DOHH2 (cell line): ENCODE data around the gene GLRX2.

Experiments
- H3F3A ChIP-seq: fragments of 200-600 bp; sonication (generic), shearing (Covaris generic); 2 replicates; pipeline ENCODE4 v1.6.0; 2016; ENCODE audit warnings: antibody characterized with exemption, mild to moderate bottlenecking; ENCODE audit not compliant: control insufficient read depth, insufficient read depth
- H3K27ac ChIP-seq: fragments of 200-600 bp; sonication (generic); 2 replicates; pipeline ENCODE4 v1.5.1; 2014; ENCODE audit warnings: low read depth, mild to moderate bottlenecking, low read length, moderate library complexity
- H3K27me3 ChIP-seq: fragments of 200-600 bp; sonication (generic); 2 replicates; pipeline ENCODE4 v1.6.1; 2014; ENCODE audit warnings: mild to moderate bottlenecking, low read length, mixed read lengths; ENCODE audit not compliant: control insufficient read depth
- H3K36me3 ChIP-seq: fragments of 200-600 bp; sonication (generic); 2 replicates; pipeline ENCODE4 v1.6.1; 2014; ENCODE audit warnings: mild to moderate bottlenecking, low read length, moderate library complexity, mixed read lengths; ENCODE audit not compliant: control insufficient read depth
- H3K4me1 ChIP-seq: fragments of 200-600 bp; sonication (generic); 2 replicates; pipeline ENCODE4 v1.6.1; 2014; ENCODE audit warnings: mild to moderate bottlenecking, low read length, mixed read lengths; ENCODE audit not compliant: control insufficient read depth
- H3K4me2 ChIP-seq: fragments of 200-600 bp; sonication (generic); 2 replicates; pipeline ENCODE4 v1.6.0; 2014; ENCODE audit warnings: mild to moderate bottlenecking, low read length, moderate library complexity
- H3K4me3 ChIP-seq: fragments of 200-600 bp; sonication (generic); 2 replicates; pipeline ENCODE4 v1.5.1; 2014; ENCODE audit warnings: mild to moderate bottlenecking, low read length, mixed read lengths
- H3K79me2 ChIP-seq: fragments of 200-600 bp; sonication (generic); 2 replicates; pipeline ENCODE4 v1.6.1; 2014; ENCODE audit warnings: mild to moderate bottlenecking, low read length, mixed read lengths; ENCODE audit not compliant: control insufficient read depth
- H3K9me2 ChIP-seq: fragments of 200-600 bp; sonication (generic); replicated peaks from 2 replicates; pipeline ENCODE4 v1.6.1; 2014; ENCODE audit warnings: mild to moderate bottlenecking, low read length, mixed read lengths; ENCODE audit not compliant: control insufficient read depth
- H3K9me3 ChIP-seq: fragments of 200-600 bp; sonication (generic); 2 replicates; pipeline ENCODE4 v1.6.1; 2014; ENCODE audit warnings: antibody characterized with exemption, low read length, mixed read lengths; ENCODE audit not compliant: control insufficient read depth, insufficient read depth
- H4K20me1 ChIP-seq: fragments of 200-600 bp; sonication (generic); 2 replicates; pipeline ENCODE4 v1.6.0; 2014; ENCODE audit warnings: low read depth, mild to moderate bottlenecking, antibody characterized with exemption, low read length, moderate library complexity; ENCODE audit not compliant: control insufficient read depth, insufficient read depth
- EZH2phosphoT487 ChIP-seq: fragments of 200-600 bp; sonication (generic); IDR thresholded peaks from 2 replicates; pipeline ENCODE4 v1.6.1; 2017; ENCODE audit warnings: borderline replicate concordance, mild to moderate bottlenecking, antibody characterized with exemption, low read length, moderate library complexity, mixed read lengths
- TF ChIP-seq, protein P1 (sequence below): fragments of 200-600 bp; sonication (generic); IDR thresholded peaks from one replicate; pipeline ENCODE4 v1.5.1; 2014; ENCODE audit warnings: antibody characterized with exemption, mild to moderate bottlenecking, low read depth, low read length; ENCODE audit not compliant: poor library complexity, severe bottlenecking

Gene GLRX2

DNA sequence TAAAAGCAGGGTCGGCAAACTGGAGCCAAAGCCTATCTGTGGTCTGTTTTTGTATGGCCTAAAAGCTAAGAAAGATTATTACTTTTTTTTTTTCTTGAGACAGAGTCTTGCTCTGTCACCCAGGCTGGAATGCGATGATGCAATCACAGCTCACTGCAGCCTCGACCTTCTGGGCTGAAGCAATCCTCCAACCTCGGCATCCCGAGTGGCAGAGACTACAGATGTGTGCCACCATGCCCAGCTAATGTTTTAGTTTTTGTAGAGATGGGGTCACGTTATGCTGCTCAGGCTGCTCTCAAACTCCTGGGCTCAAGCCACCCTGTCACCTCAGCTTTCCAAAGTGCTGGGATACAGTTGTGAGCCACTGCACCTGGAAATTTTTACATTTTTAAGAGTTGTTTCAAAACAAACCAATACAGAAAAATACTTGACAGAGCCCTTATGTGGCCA lies 6.5 kb upstream of the GLRX2 start:
- H3K79me2 ChIP-seq = no peaks in the 10 kb centered on the region
- H3K9me2 ChIP-seq = no peaks in the 10 kb centered on the region
- H3K4me3 ChIP-seq = no peak overlapping the region
- H3K36me3 ChIP-seq = no peaks in the 10 kb centered on the region
- TF ChIP-seq, protein P1, sequence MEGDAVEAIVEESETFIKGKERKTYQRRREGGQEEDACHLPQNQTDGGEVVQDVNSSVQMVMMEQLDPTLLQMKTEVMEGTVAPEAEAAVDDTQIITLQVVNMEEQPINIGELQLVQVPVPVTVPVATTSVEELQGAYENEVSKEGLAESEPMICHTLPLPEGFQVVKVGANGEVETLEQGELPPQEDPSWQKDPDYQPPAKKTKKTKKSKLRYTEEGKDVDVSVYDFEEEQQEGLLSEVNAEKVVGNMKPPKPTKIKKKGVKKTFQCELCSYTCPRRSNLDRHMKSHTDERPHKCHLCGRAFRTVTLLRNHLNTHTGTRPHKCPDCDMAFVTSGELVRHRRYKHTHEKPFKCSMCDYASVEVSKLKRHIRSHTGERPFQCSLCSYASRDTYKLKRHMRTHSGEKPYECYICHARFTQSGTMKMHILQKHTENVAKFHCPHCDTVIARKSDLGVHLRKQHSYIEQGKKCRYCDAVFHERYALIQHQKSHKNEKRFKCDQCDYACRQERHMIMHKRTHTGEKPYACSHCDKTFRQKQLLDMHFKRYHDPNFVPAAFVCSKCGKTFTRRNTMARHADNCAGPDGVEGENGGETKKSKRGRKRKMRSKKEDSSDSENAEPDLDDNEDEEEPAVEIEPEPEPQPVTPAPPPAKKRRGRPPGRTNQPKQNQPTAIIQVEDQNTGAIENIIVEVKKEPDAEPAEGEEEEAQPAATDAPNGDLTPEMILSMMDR = no peak
- TF ChIP-seq EZH2phosphoT487 = no peak
- 0 out of 2 replicates have a peak overlapping the region, but pooled peaks have one; percentile 15 for H3K4me2 ChIP-seq
- no peaks in the 10 kb centered on the region for H3K27me3 ChIP-seq
- H3K4me1 ChIP-seq = peaks cover 7% of the 10 kb centered on the region
- peaks cover 4% of the 10 kb centered on the region; the same call in 1 of the 2 replicates for H3F3A ChIP-seq
- H4K20me1 ChIP-seq = no peaks in the 10 kb centered on the region
- H3K9me3 ChIP-seq = no peaks in the 10 kb centered on the region
- H3K27ac ChIP-seq = no peak overlapping the region

DNA sequence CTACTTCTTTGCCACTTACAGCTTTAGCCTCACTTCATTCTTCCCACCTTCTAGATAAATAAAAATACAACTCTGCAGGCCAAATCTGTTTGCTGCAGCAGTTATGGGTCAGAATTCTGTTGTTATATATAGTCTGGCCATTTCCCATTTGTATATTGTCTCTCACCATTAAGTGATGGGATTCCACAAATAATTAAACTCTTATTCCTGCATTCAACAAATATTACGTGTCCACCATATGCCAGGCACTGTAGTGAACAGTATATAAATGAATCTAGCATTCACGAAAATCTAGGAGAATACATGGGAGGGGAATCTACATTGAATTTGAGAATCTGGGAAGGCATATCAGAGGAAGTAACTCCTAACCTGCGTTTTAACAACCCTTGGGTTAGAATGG lies 5.7 kb upstream of the GLRX2 start:
- Histone ChIP-seq H3K36me3 (no peaks in the 10 kb centered on the region), H3K79me2 (no peaks in the 10 kb centered on the region), H3K9me3 (no peaks in the 10 kb centered on the region), H4K20me1 (no peaks in the 10 kb centered on the region), H3K4me1 (peaks cover 10% of the 10 kb centered on the region), H3K9me2 (no peaks in the 10 kb centered on the region), H3K27ac (no peak overlapping the region), H3K4me3 (no peak overlapping the region), H3K4me2 (no peak overlapping the region), H3F3A (peaks cover 7% of the 10 kb centered on the region; the same call in 1 of the 2 replicates), H3K27me3 (no peaks in the 10 kb centered on the region)
- TF ChIP-seq, protein P1 = no peak
- TF ChIP-seq EZH2phosphoT487 = no peak

- no peaks in the 10 kb centered on the region for H4K20me1 ChIP-seq
- H3K79me2 ChIP-seq = no peaks in the 10 kb centered on the region
- no peak overlapping the region for H3K4me2 ChIP-seq
- H3K36me3 ChIP-seq = no peaks in the 10 kb centered on the region
- H3F3A ChIP-seq = peaks cover 8% of the 10 kb centered on the region; the same call in 1 of the 2 replicates
- TF ChIP-seq, protein P1 = no peak
- no peak for TF ChIP-seq EZH2phosphoT487
- no peak overlapping the region for H3K4me3 ChIP-seq
- H3K27me3 ChIP-seq = no peaks in the 10 kb centered on the region
- no peak overlapping the region for H3K27ac ChIP-seq
- H3K4me1 ChIP-seq = peaks cover 14% of the 10 kb centered on the region
- H3K9me3 ChIP-seq = no peaks in the 10 kb centered on the region
- H3K9me2 ChIP-seq = no peaks in the 10 kb centered on the region
Observed at GRCh38 chr1:193110246-193110645, 5.0 kb upstream of the GLRX2 start.
